KMS-11 (cell line): ENCODE results near the gene SHBG.

Experiments
- H2AFZ ChIP-seq: fragments of 200-600 bp; sonication (generic); 2 replicates; pipeline ENCODE4 v1.6.1; 2016; ENCODE audit warnings: antibody characterized with exemption, mixed run types, low read depth
- H3K27ac ChIP-seq: fragments of 200-600 bp; sonication (generic); 2 replicates; pipeline ENCODE4 v1.6.1; 2016; ENCODE audit warnings: mild to moderate bottlenecking, mixed run types
- H3K27me3 ChIP-seq: fragments of 200-600 bp; sonication (generic); 2 replicates; pipeline ENCODE4 v1.6.1; 2017; ENCODE audit warnings: mild to moderate bottlenecking, low read depth, mixed run types, moderate library complexity; ENCODE audit not compliant: insufficient read depth
- H3K36me3 ChIP-seq: fragments of 200-600 bp; sonication (generic); 2 replicates; pipeline ENCODE4 v1.6.1; 2017; ENCODE audit warnings: mild to moderate bottlenecking, mixed run types; ENCODE audit not compliant: insufficient read depth
- H3K4me1 ChIP-seq: fragments of 200-600 bp; sonication (generic); 2 replicates; pipeline ENCODE4 v1.6.1; 2016; ENCODE audit warnings: mild to moderate bottlenecking, low read depth, mixed run types; ENCODE audit not compliant: poor library complexity, severe bottlenecking
- H3K4me2 ChIP-seq: fragments of 200-600 bp; sonication (generic); 2 replicates; pipeline ENCODE4 v1.7.0; 2016; ENCODE audit warnings: mild to moderate bottlenecking, mixed run types
- H3K4me3 ChIP-seq: fragments of 200-600 bp; sonication (generic); IDR thresholded peaks from 2 replicates; pipeline ENCODE4 v1.6.1; 2017; ENCODE audit warnings: low read depth, low read length, mixed read lengths; ENCODE audit not compliant: insufficient read depth
- H3K79me2 ChIP-seq: fragments of 200-600 bp; sonication (generic); 2 replicates; pipeline ENCODE4 v1.6.1; 2016; ENCODE audit warnings: low read depth, mixed run types; ENCODE audit not compliant: insufficient read depth
- H3K9ac ChIP-seq: fragments of 200-600 bp; sonication (generic); 2 replicates; pipeline ENCODE4 v1.6.1; 2016; ENCODE audit warnings: mild to moderate bottlenecking, mixed run types
- H4K20me1 ChIP-seq: fragments of 200-600 bp; sonication (generic); 2 replicates; pipeline ENCODE4 v1.6.1; 2016; ENCODE audit warnings: mild to moderate bottlenecking, mixed run types; ENCODE audit not compliant: insufficient read depth
- CTCF ChIP-seq: fragments of 200-600 bp; sonication (generic); conservative IDR thresholded peaks from 2 replicates; pipeline ENCODE4 v1.6.1; 2017; ENCODE audit warnings: low read depth, mild to moderate bottlenecking, antibody characterized with exemption, low read length, moderate library complexity, mixed read lengths

SHBG gene

GRCh38 chr17:7589891-7590691 lies 39.8 kb upstream of the SHBG start, which contains the start of gene SOX15:
SOX15 (minus strand) TSS chr17:7590094; CDS start chr17:7589676, 418 bp downstream.
- Histone ChIP-seq H2AFZ (no peak within 1 kb of the TSS), H3K4me2 (no peak within 1 kb of the TSS), H3K27me3 (no peaks in the 10 kb centered on the region), H3K4me1 (no peaks in the 10 kb centered on the region), H3K9ac (no peak within 1 kb of the TSS), H3K36me3 (no peaks in the 10 kb centered on the region), H4K20me1 (no peaks in the 10 kb centered on the region), H3K4me3 (no peak within 1 kb of the TSS), H3K27ac (no peak within 1 kb of the TSS), H3K79me2 (no peaks in the 10 kb centered on the region)
- TF ChIP-seq CTCF = no peak

DNA sequence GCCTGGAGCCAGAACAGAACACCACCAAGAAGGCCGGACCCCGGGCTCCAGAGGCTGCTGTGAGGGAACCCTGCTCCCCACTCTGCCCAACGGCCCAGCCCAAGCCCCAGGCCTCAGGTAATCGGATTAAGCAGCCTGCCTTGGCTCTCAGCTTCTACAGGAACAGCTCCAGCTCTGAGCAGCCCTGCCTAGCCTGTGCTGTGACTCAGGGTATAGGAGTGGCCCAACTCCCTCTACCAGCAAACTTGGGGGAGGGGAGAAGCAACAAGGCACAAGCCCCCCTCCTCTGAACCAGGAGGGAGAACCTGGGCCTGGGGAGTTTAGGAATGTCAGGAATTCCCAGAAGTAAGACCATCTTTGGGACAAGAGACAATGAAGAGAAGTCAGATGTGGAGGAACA lies 39.2 kb upstream of the SHBG start:
- Histone ChIP-seq H3K27ac (no peak overlapping the region), H3K4me2 (no peak overlapping the region), H3K4me3 (no peak overlapping the region), H4K20me1 (no peaks in the 10 kb centered on the region), H3K79me2 (no peaks in the 10 kb centered on the region), H2AFZ (no peak overlapping the region), H3K9ac (no peak overlapping the region), H3K36me3 (no peaks in the 10 kb centered on the region), H3K4me1 (no peaks in the 10 kb centered on the region), H3K27me3 (no peaks in the 10 kb centered on the region)
- no peak for TF ChIP-seq CTCF

- H4K20me1 ChIP-seq = no peaks in the 10 kb centered on the region
- no peaks in the 10 kb centered on the region for H3K79me2 ChIP-seq
- H2AFZ ChIP-seq = no peak overlapping the region
- no peak overlapping the region for H3K4me2 ChIP-seq
- TF ChIP-seq CTCF = no peak
- H3K27me3 ChIP-seq = no peaks in the 10 kb centered on the region
- H3K9ac ChIP-seq = no peak overlapping the region
- no peak overlapping the region for H3K27ac ChIP-seq
- H3K36me3 ChIP-seq = no peaks in the 10 kb centered on the region
- no peak overlapping the region for H3K4me3 ChIP-seq
- no peaks in the 10 kb centered on the region for H3K4me1 ChIP-seq
Observed at GRCh38 chr17:7591596-7591995, 38.3 kb upstream of the SHBG start.

GRCh38 chr17:7592422-7593021 lies 37.4 kb upstream of the SHBG start:
- Histone ChIP-seq H3K9ac (no peak overlapping the region), H3K27me3 (no peaks in the 10 kb centered on the region), H3K4me2 (no peak overlapping the region), H3K4me3 (no peak overlapping the region), H3K27ac (no peak overlapping the region), H3K79me2 (no peaks in the 10 kb centered on the region), H3K36me3 (no peaks in the 10 kb centered on the region), H4K20me1 (no peaks in the 10 kb centered on the region), H3K4me1 (no peaks in the 10 kb centered on the region), H2AFZ (no peak overlapping the region)
- no peak for TF ChIP-seq CTCF
